K562 (cell line): ENCODE data around the gene PGA3. TPM values are rescaled to one million over a fixed set of nuclear protein-coding genes. Genes with fewer than 3 reads are reported as not detected.

Experiments
- ADNP ChIP-seq: fragments of 200-800 bp; sonication (Bioruptor generic); IDR thresholded peaks from 2 replicates; pipeline ENCODE4 v1.6.1; 2016; ENCODE audit warnings: missing genetic modification characterization, missing compliant biosample characterization
- ATF6 ChIP-seq: sonication (generic); formaldehyde crosslinking; IDR thresholded peaks from 2 replicates; pipeline ENCODE4 v1.4.0; 2020; ENCODE audit warnings: mild to moderate bottlenecking, missing genetic modification reagents
- C11orf30 ChIP-seq: fragments of 450-650 bp; IDR thresholded peaks from 2 replicates; pipeline ENCODE4 v1.6.1; 2016; ENCODE audit warnings: low read depth, mild to moderate bottlenecking
- CBX1 ChIP-seq: sonication (generic); IDR thresholded peaks from 2 replicates; pipeline ENCODE4 v1.6.1; 2016; ENCODE audit warnings: antibody characterized with exemption, low read depth, mild to moderate bottlenecking
- HOXB6 ChIP-seq: fragments of 250-450 bp; sonication (Bioruptor Pico); IDR thresholded peaks from 2 replicates; pipeline ENCODE4 v1.5.1; 2022; ENCODE audit warnings: mild to moderate bottlenecking, borderline replicate concordance
- KLF10 ChIP-seq: fragments of 250-450 bp; sonication (Bioruptor Pico); IDR thresholded peaks from 2 replicates; pipeline ENCODE4 v1.6.1; 2021; ENCODE audit warnings: matching md5 sums
- POLR2AphosphoS5 ChIP-seq: IDR thresholded peaks from 2 replicates; pipeline ENCODE4 v1.6.1; 2011; ENCODE audit warnings: mild to moderate bottlenecking, low read depth, low read length, moderate library complexity; ENCODE audit not compliant: control insufficient read depth, insufficient read depth
- POLR2B ChIP-seq: fragments of 450-650 bp; IDR thresholded peaks from 2 replicates; pipeline ENCODE4 v1.6.1; 2018; ENCODE audit warnings: low read depth; ENCODE audit not compliant: partially characterized antibody
- SMC3 ChIP-seq: conservative IDR thresholded peaks from 2 replicates; pipeline ENCODE4 v1.6.1; 2011; ENCODE audit warnings: low read depth, low read length, improper control_type of control experiment; ENCODE audit not compliant: insufficient read depth
- U2AF1 ChIP-seq: fragments of 200-400 bp; formaldehyde crosslinking; optimal IDR thresholded peaks from 2 replicates; pipeline ENCODE3; 2017; ENCODE audit warnings: mild to moderate bottlenecking, low read depth, low read length, moderate library complexity
- UBTF ChIP-seq, 2 experiments: IDR thresholded peaks; 2 replicates each; pipeline ENCODE4 v1.6.1; 2012; ENCODE audit warnings: improper control_type of control experiment in 2 of 2, low read depth in 2 of 2, low read length in 2 of 2, borderline replicate concordance in 1 of 2
- ZBTB34 ChIP-seq: fragments of 250-450 bp; sonication (Bioruptor Pico); IDR thresholded peaks from 2 replicates; pipeline ENCODE4 v1.8.0; 2021; ENCODE audit warnings: mild to moderate bottlenecking, moderate library complexity
- ZBTB8A ChIP-seq: fragments of 450-650 bp; IDR thresholded peaks from 2 replicates; pipeline ENCODE4 v1.6.1; 2018; ENCODE audit warnings: mild to moderate bottlenecking, moderate library complexity; ENCODE audit not compliant: partially characterized antibody
- ZFPM2 ChIP-seq: fragments of 250-450 bp; sonication (Bioruptor Pico); IDR thresholded peaks from 2 replicates; pipeline ENCODE4 v1.5.1; 2022; ENCODE audit warnings: mild to moderate bottlenecking
- ZKSCAN1 ChIP-seq: fragments of 150-350 bp; IDR thresholded peaks from 2 replicates; pipeline ENCODE4 v1.6.1; 2016; ENCODE audit warnings: low read depth, low read length
- ZNF232 ChIP-seq: sonication (generic); formaldehyde crosslinking; IDR thresholded peaks from 2 replicates; pipeline ENCODE4 v1.8.0; 2022; ENCODE audit warnings: mild to moderate bottlenecking, missing genetic modification reagents
- polyA plus RNA-seq, 8 experiments: library from polyadenylated mRNA; depleted of rRNA in 4 of 8; stranded (reverse) in 5 of 8; unstranded in 3 of 8; fragments of >200 nt; fragmentation: Nextera tagmentation in 2 of 8; fragmentation: Illumina TruSeq in 1 of 8; extraction: Ambion mirVana in 2 of 8; extraction: Trizol in 1 of 8; gene quantifications; 2 replicates each; pipeline versions ENCODE4 v1.2.1 to v1.2.3, GENCODE V29; 2011 to 2014; ENCODE audit warnings: inconsistent platforms in 1 of 8, missing spikeins in 1 of 8
- total RNA-seq, 7 experiments: library from RNA; depleted of rRNA in 6 of 7; stranded (reverse); fragments of >200 nt in 6 of 7; fragmentation: Illumina TruSeq in 2 of 7; extraction: Trizol in 2 of 7; gene quantifications; 2 replicates each; pipeline versions ENCODE4 v1.2.1 to v1.2.3, GENCODE V29; 2011 to 2021; ENCODE audit warnings: low replicate concordance in 1 of 7
- TF ChIP-seq, protein P1 (sequence below): fragments of 250-450 bp; sonication (Bioruptor Pico); IDR thresholded peaks from 2 replicates; pipeline ENCODE4 v1.8.0; 2022; ENCODE audit warnings: inconsistent platforms, mild to moderate bottlenecking, moderate library complexity, borderline replicate concordance
- TF ChIP-seq, protein P2 (sequence below): fragments of 450-650 bp; IDR thresholded peaks from 2 replicates; pipeline ENCODE4 v1.6.1; 2016; ENCODE audit warnings: missing biosample characterization, missing genetic modification characterization

Gene PGA3
- total and polyA plus RNA-seq, 9 of the 15 experiments (the other 6 are each of a cell fraction or from before 2014, with no cell fraction given), result 0.15 to 0.18 (median 0.18) TPM; not detected in 6

DNA sequence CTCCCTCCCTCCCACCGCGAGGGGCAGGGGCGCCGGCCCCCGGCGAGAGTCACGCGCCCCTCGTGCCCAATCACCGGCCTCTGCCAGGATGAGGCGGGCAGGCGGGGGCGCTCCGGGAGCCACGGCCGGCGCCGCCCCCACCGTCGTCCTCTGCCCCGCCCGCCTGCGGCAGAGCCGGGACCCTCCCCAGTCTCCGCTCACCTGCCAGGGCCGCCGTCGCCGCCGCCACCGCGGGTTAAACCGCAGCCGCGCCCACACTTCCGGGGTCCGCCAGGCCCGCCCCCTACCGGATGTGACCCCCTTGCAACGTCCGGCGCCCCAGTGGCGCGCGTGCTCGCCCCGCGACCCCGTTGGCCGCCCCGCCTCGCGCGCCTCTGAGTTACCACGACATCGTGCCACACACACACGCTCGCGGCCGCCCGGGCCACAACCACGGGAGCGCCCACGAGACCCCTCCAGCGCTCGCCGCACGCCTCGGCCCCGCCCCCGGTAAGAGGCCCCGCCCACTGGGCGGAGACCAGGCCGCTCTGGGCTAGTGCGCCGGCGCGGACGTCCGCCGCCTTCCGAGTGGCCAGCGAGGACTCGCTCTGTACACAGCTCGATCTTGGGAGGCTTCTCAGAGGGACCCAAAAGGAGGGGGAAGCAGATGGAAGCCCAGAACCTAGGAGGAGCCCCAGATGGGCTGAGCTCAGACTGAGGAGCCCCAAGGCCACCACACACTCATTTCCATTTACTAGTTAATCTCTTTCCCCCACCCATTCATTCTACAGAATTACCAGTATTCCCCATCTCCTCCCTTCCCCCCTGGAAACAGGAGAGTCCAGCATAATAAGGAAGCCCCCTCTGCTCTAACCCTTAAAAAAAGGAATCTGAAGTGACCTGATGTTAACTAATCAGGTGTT is 41.9 kb upstream of the PGA3 start, which contains the start of gene VPS37C (continued):
- TF ChIP-seq, protein P1, sequence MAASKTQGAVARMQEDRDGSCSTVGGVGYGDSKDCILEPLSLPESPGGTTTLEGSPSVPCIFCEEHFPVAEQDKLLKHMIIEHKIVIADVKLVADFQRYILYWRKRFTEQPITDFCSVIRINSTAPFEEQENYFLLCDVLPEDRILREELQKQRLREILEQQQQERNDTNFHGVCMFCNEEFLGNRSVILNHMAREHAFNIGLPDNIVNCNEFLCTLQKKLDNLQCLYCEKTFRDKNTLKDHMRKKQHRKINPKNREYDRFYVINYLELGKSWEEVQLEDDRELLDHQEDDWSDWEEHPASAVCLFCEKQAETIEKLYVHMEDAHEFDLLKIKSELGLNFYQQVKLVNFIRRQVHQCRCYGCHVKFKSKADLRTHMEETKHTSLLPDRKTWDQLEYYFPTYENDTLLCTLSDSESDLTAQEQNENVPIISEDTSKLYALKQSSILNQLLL (CRISPR knock-in tag), result no peak
- TF ChIP-seq ZFPM2 (no peak), POLR2AphosphoS5 (peak; percentile 77), C11orf30 (no peak), CBX1 (peak; percentile 46), U2AF1 (peak; percentile 41), ATF6 (CRISPR knock-in tag) (no peak), ZKSCAN1 (no peak; the same call in 1 of the 2 replicates), ZNF232 (no peak; the same call in 1 of the 2 replicates), ZBTB8A (no peak), UBTF (IDR thresholded peaks at IDR 0.05; ENCODE audit: borderline replicate concordance in 1 of 2, low read depth in 2 of 2, low read length in 2 of 2) (no peak), SMC3 (no peak), POLR2B (peak; percentile 74), ADNP (tag) (no peak; the same call in 1 of the 2 replicates), HOXB6 (CRISPR knock-in tag) (no peak), KLF10 (CRISPR knock-in tag) (no peak), ZBTB34 (CRISPR knock-in tag) (no peak)
- TF ChIP-seq, protein P2, sequence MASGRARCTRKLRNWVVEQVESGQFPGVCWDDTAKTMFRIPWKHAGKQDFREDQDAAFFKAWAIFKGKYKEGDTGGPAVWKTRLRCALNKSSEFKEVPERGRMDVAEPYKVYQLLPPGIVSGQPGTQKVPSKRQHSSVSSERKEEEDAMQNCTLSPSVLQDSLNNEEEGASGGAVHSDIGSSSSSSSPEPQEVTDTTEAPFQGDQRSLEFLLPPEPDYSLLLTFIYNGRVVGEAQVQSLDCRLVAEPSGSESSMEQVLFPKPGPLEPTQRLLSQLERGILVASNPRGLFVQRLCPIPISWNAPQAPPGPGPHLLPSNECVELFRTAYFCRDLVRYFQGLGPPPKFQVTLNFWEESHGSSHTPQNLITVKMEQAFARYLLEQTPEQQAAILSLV, result no peak
